NCI-H128 (cell line): ENCODE data around the gene ZNF468.
"Not testable (repeated sequence)": the region's sequence is repeated elsewhere in the genome, so short reads cannot be mapped to it uniquely, and the experiment has no call there.

ENCODE experiments used
- DNase-seq: peaks from one replicate; lab custom pipeline; 2025; ENCODE audit not compliant: unreplicated experiment; lab: John Stamatoyannopoulos, UW

The ZNF468 gene

GRCh38 chr19:52857378-52858191, at the start of gene ZNF468:
TSS of gene ZNF468 (minus strand) at chr19:52857619. CDS start at chr19:52854272, 3,347 bp downstream.
- DNase-seq = peak; percentile 46

GRCh38 chr19:52904052-52904780, 46.8 kb upstream of the ZNF468 start:
- DNase-seq = not testable (repeated sequence)

- DNase-seq = no peak
Measured at GRCh38 chr19:52901842-52902241, 44.4 kb upstream of the ZNF468 start.

GRCh38 chr19:52898596-52898995, 41.2 kb upstream of the ZNF468 start:
- DNase-seq = not testable (repeated sequence)

DNA sequence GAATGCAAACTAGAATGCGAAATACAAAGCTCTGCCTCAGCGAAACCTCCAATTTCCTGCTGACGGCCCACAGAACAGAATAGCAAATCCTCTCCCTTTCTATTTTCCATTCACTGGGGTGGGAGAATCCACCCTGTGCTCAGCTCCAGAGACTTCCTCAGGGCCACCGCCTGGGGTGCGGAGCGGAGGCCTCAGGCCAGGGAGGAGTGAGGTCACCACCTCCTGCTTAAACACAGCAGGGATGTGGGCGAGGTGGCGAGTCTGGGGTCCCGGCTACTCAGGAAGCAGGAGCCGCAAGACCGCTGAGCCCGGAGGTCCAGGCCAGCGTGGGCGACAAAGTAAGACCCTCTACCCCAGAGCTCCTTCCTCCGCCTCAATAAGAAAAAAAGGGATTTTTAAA, 40.7 kb upstream of the ZNF468 start:
- DNase-seq = no peak

DNA sequence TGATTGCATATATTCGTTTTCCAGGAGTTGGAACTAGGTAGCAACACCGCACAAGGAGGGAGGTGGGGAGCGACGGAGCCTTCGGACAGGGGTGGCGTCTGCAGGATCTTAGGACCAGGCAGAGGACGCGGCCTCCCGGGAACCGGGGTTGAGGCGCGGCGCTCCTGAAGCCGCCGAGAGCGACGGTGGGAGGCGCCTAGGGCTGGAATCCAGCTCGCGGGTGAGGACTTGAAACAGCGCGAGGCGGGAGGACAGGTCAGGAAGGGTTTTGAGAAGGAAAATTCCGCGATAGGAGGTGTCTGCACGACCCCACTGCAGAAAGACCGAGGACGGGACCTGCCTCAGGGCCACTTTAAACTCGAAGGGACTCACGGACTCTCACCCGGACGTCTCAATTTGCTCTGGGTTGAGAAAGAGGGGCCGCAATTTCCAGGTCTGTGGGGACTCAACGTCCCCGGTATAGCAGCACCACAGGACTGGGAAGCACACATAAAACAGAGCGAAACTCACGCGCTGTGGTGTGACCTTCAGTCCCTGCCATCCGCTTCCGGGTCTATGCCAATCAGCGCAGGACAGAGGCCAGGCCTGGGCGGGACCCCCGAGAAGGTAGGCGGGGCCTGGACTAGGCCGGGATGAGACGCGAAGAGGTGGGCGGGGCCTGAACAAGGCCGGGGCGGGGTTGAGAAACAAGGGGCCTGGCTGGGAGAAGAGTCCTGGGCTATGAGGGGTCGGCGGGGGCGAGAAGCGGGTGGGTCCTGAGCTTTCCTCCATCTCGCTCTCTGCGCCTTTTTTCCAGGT, 39.9 kb upstream of the ZNF468 start, which contains the start of gene ZNF320:
TSS of gene ZNF320 (minus strand) at position 498 of the 798 bp plus-strand sequence. CDS start 7,380 bp downstream, outside the sequence.
- DNase-seq = peak; percentile 89

- no peak for DNase-seq
Measured at GRCh38 chr19:52896431-52897137, 39.2 kb upstream of the ZNF468 start.

GRCh38 chr19:52891336-52891735, 33.9 kb upstream of the ZNF468 start:
- DNase-seq = no peak

DNA sequence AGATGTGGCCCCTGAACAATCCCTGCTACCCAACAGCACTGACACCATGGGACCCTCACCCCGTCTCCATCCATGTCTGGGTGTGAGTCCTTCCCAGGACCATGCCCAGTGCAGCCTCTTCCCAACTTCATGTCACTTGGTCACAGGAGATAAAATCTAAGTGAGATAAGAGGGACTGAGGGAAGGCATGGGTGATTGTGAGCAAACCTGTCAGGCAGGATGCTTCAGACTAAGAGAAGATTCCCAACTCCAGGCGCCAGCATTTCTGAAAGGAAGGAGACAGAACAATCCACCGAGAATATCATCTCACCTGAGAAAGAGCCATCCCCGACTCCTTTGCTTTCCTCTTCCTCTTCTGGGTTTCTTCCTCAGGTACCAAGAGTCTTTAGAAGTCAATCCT, 32.5 kb upstream of the ZNF468 start:
- DNase-seq = no peak

DNA sequence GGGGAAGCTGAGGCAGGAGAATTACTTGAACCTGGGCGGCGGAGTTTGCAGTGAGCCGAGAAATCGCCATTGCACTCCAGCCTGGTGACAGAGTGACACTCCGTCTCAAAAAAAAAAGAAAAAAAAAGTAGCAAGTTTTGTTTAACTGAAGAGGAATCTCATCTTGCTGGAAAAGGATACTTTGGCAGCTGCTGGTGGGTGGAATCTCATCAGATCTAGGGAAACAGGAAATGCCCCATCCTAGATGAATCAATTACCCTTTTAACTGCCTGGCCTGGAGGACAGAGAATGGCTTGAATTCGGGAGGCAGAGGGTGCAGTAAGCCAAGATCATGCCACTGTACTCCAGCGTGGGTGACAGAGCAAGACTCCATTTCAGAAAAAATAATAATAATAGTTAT, 31.7 kb upstream of the ZNF468 start:
- no peak for DNase-seq

- DNase-seq = no peak
Measured at GRCh38 chr19:52880895-52881389, 23.5 kb upstream of the ZNF468 start.

- not testable (repeated sequence) for DNase-seq
Measured at GRCh38 chr19:52872996-52873395, 15.6 kb upstream of the ZNF468 start.

DNA sequence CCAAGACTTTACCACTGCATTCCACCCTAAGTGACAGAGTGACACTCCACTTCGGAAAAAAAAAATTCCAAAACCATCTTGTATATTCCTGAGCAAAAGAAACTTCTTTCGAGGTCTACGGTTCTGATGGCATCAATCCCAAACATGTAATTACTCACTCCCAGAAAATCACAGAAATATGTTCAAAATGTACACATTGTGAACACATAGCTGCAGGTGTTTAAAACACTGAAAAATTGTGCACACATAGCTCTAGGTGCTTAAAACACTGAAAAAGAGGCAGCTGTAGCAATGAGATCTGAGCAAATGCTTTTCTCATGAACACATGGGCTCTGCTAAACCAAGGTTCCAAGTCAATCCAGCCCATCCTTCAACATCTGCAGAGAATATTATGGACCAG, 14.0 kb upstream of the ZNF468 start:
- DNase-seq = no peak

GRCh38 chr19:52868031-52868430, 10.6 kb upstream of the ZNF468 start:
- DNase-seq = not testable (repeated sequence)

GRCh38 chr19:52856540-52857377, 660 bp downstream of the ZNF468 start:
- not testable (repeated sequence) for DNase-seq

DNA sequence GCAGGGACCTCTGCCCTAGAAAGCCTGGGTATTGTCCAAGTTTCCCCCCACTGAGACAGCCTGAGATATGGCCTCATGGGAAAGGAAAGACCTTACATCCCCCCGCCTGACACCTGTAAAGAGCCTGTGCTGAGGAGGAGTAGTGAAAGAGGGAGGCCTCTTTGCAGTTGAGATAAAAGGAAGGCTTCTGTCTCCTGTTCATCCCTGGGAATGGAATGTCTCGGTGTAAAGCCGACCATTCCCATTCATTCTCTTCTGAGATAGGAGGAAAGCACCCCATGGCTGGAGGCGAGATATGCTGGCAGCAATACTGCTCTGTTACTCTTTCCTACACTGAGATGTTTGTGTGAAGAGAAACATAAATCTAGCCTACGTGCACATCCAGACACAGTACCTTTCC, 10.1 kb downstream of the ZNF468 start:
- not testable (repeated sequence) for DNase-seq

- DNase-seq = not testable (repeated sequence)
Measured at GRCh38 chr19:52840825-52841465, 16.5 kb downstream of the ZNF468 start.

GRCh38 chr19:52834289-52834688, 23.1 kb downstream of the ZNF468 start:
- not testable (repeated sequence) for DNase-seq

DNA sequence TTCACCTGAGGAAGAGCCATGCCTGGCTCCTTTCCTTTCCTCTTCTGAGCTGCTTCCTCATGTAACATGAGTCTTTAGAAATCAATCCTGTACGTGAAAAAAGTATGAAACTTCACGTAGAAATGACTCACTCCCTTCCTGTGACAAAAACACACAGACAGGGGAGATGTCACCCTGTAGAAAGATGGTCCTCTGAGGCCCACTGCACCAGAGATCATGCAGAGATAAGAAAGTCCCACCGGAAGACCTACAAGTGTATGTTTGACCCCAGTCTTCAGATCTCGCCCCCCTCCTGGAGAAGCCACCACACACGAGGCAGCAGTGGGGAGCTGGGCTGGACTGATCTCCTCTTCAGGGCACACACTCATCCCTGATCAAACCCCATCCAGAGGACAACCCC, 23.9 kb downstream of the ZNF468 start:
- DNase-seq = not testable (repeated sequence)
